Measurements from ENCODE around the gene SGCA.

The SGCA gene

DNA sequence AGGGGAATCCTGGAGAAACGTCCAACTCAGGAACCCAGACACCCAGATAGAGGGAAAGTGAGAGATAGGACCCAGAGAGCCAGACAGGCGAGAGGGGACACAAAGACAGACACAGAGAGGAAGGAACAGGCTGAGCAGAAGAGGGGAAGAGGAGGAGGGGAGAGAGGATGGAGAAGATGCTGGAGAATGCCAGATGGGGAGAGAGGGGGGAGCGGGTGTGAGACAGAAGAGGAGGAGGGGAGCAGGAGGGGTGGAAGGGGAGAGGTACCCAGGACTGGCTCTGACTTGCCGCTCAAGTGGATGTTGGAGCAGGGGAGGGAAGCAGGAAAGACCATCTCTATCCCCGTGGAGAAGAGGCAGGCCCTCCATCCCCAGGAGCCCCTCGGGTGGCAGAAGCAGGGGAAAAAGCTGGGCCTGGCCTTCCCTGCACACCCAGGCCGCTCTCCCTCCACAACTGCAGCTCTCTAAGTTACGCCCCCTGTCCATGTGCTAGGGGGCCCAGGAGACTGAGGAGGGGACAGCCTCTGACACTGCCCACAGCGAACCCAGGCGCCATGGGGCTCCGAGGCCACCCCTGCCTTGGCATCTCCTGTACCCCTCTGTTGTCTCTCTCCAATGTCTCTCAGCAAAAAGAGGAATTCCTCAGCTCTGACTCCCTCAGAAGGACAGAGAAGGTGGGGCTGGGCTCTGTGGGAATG is 20.1 kb upstream of the SGCA start:
- Histone ChIP-seq H3K4me2 (ENCODE audit: low read length) (peak overlapping the region; percentile 86), H3F3A (ENCODE audit: control insufficient read depth, insufficient read depth) (peaks cover 6% of the 10 kb centered on the region; the same call in 1 of the 2 replicates), H3K36me3 (ENCODE audit: control insufficient read depth, low read length) (peaks cover 87% of the 10 kb centered on the region), H3K4me1 (ENCODE audit: control insufficient read depth, low read length) (peaks cover 72% of the 10 kb centered on the region), H3K27ac (ENCODE audit: low read depth, low read length) (peak overlapping the region; percentile 96; the same call in 1 of the 2 replicates), H4K20me1 (ENCODE audit: control insufficient read depth, insufficient read depth, low read depth, low read length) (0 out of 2 replicates have a peak, but pooled peaks cover 8% of the 10 kb centered on the region), H3K79me2 (ENCODE audit: control insufficient read depth, low read length) (peaks cover 88% of the 10 kb centered on the region), H3K9me2 (replicated peaks; ENCODE audit: control insufficient read depth, low read length) (no peaks in the 10 kb centered on the region), H3K27me3 (ENCODE audit: control insufficient read depth, low read length) (no peaks in the 10 kb centered on the region), H3K4me3 (ENCODE audit: low read length) (peak overlapping the region; percentile 90; the same call in 1 of the 2 replicates), H3K9me3 (ENCODE audit: control insufficient read depth, insufficient read depth, low read length) (no peaks in the 10 kb centered on the region)
- TF ChIP-seq, protein P1, sequence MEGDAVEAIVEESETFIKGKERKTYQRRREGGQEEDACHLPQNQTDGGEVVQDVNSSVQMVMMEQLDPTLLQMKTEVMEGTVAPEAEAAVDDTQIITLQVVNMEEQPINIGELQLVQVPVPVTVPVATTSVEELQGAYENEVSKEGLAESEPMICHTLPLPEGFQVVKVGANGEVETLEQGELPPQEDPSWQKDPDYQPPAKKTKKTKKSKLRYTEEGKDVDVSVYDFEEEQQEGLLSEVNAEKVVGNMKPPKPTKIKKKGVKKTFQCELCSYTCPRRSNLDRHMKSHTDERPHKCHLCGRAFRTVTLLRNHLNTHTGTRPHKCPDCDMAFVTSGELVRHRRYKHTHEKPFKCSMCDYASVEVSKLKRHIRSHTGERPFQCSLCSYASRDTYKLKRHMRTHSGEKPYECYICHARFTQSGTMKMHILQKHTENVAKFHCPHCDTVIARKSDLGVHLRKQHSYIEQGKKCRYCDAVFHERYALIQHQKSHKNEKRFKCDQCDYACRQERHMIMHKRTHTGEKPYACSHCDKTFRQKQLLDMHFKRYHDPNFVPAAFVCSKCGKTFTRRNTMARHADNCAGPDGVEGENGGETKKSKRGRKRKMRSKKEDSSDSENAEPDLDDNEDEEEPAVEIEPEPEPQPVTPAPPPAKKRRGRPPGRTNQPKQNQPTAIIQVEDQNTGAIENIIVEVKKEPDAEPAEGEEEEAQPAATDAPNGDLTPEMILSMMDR (IDR thresholded peaks at IDR 0.05; ENCODE audit: low read depth, low read length, poor library complexity, severe bottlenecking): no peak
- TF ChIP-seq EZH2phosphoT487 (IDR thresholded peaks at IDR 0.05; ENCODE audit: borderline replicate concordance, low read length): no peak

DNA sequence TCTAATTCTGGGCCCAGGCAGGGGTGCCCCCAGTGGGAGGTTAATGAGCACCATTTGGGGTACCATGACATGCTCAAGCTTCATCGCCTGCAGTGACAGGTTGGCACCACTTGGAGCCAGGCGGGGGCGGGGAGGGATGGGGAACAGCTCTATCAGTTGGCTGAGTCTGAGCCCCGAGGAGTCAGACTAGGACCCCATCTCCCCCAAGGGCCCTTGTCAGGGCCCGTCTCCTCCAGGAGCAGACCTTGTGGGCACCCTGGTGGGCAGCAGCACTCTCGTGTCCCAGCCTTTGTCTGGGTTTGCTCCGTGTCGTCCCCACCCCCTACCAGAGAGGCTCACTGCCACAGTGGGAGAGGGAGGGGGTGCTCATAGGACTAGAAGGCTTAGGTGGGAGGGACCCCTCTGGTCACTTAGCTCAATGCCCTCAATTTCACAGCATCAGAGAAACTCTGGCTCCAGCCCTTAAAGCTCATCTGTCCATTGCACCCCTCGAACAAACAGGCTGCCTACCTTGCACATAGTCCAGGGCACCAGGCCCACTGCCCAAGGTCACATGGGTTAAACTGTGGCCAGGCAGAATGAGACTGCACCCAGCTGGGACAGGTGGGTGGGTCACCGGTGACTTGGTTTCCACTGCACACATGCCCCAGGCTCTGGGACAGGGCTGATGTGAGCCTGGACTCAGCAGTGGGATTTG is 19.4 kb upstream of the SGCA start:
- H3K27ac ChIP-seq (ENCODE audit: low read depth, low read length): peak overlapping the region; percentile 96
- H3K9me2 ChIP-seq (replicated peaks; ENCODE audit: control insufficient read depth, low read length): no peaks in the 10 kb centered on the region
- H3K27me3 ChIP-seq (ENCODE audit: control insufficient read depth, low read length): no peaks in the 10 kb centered on the region
- 0 out of 2 replicates have a peak, but pooled peaks cover 8% of the 10 kb centered on the region for H4K20me1 ChIP-seq (ENCODE audit: control insufficient read depth, insufficient read depth, low read depth, low read length)
- peaks cover 80% of the 10 kb centered on the region for H3K36me3 ChIP-seq (ENCODE audit: control insufficient read depth, low read length)
- H3K4me3 ChIP-seq (ENCODE audit: low read length): peak overlapping the region; percentile 90
- peaks cover 68% of the 10 kb centered on the region for H3K4me1 ChIP-seq (ENCODE audit: control insufficient read depth, low read length)
- H3K9me3 ChIP-seq (ENCODE audit: control insufficient read depth, insufficient read depth, low read length): no peaks in the 10 kb centered on the region
- peaks cover 6% of the 10 kb centered on the region; the same call in 1 of the 2 replicates for H3F3A ChIP-seq (ENCODE audit: control insufficient read depth, insufficient read depth)
- TF ChIP-seq, protein P1 (IDR thresholded peaks at IDR 0.05; ENCODE audit: low read depth, low read length, poor library complexity, severe bottlenecking): peak; percentile 36
- no peak for TF ChIP-seq EZH2phosphoT487 (IDR thresholded peaks at IDR 0.05; ENCODE audit: borderline replicate concordance, low read length)
- peaks cover 93% of the 10 kb centered on the region for H3K79me2 ChIP-seq (ENCODE audit: control insufficient read depth, low read length)
- peak overlapping the region; percentile 86 for H3K4me2 ChIP-seq (ENCODE audit: low read length)

DNA sequence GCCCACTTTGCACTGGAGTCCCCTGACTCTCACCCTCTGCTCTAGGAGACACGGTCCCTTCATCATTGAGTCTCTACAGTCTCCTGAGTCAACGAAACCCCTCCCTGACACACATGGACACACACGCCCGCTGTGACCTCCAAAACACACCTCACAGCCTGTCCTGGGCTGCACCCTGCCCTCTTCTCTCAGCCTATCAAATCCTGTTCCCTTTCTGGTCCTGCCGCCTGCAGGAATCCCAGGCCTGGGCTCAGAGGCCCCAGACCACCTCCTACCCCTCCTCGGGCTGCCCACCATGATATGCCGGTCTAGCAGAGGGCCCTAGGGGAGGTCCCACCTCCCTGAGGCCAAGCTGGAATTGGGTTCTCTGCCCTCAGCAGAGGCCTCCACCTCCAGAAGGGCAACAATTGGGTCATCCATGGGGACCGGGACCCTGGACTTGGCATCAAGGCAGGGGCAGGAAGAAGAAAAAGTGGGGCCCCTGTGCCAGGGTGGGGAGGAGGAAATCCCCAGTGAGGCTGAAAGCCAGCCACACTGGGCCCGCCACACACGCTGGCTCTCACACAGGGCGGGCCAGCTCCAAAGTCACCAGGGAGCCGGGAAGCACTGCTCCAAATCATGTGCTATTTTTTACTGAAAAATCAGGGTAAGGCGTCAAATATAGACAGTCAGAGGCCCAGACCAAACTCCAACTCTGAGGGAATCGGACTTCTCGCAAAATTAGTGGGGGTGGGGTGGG is 18.7 kb upstream of the SGCA start:
- no peaks in the 10 kb centered on the region for H3K9me2 ChIP-seq (replicated peaks; ENCODE audit: control insufficient read depth, low read length)
- H3K4me3 ChIP-seq (ENCODE audit: low read length): peak overlapping the region; percentile 90
- H3F3A ChIP-seq (ENCODE audit: control insufficient read depth, insufficient read depth): peaks cover 6% of the 10 kb centered on the region; the same call in 1 of the 2 replicates
- H3K9me3 ChIP-seq (ENCODE audit: control insufficient read depth, insufficient read depth, low read length): no peaks in the 10 kb centered on the region
- H3K79me2 ChIP-seq (ENCODE audit: control insufficient read depth, low read length): peaks cover 89% of the 10 kb centered on the region
- no peak for TF ChIP-seq EZH2phosphoT487 (IDR thresholded peaks at IDR 0.05; ENCODE audit: borderline replicate concordance, low read length)
- TF ChIP-seq, protein P1 (IDR thresholded peaks at IDR 0.05; ENCODE audit: low read depth, low read length, poor library complexity, severe bottlenecking): no peak
- H3K4me2 ChIP-seq (ENCODE audit: low read length): peak overlapping the region; percentile 86
- H3K36me3 ChIP-seq (ENCODE audit: control insufficient read depth, low read length): peaks cover 73% of the 10 kb centered on the region
- peak overlapping the region; percentile 96 for H3K27ac ChIP-seq (ENCODE audit: low read depth, low read length)
- no peaks in the 10 kb centered on the region for H3K27me3 ChIP-seq (ENCODE audit: control insufficient read depth, low read length)
- peaks cover 66% of the 10 kb centered on the region for H3K4me1 ChIP-seq (ENCODE audit: control insufficient read depth, low read length)
- H4K20me1 ChIP-seq (ENCODE audit: control insufficient read depth, insufficient read depth, low read depth, low read length): 0 out of 2 replicates have a peak, but pooled peaks cover 8% of the 10 kb centered on the region
